Esophagus squamous epithelium (tissue), 5 donors: ENCODE measurements around the gene SPECC1L. TPM values are rescaled to one million over a fixed set of nuclear protein-coding genes. Genes with fewer than 3 reads are reported as not detected.
A peak's percentile ranks its signal among the peaks of the same experiment; 100 is the strongest.
"Not testable (repeated sequence)": the region's sequence is repeated elsewhere in the genome, so short reads cannot be mapped to it uniquely, and the experiment has no call there.

Source experiments
- DNase-seq: peaks from one replicate; lab custom pipeline; 2025; lab: John Stamatoyannopoulos, UW
- H3K27ac ChIP-seq, 4 donors: fragments of 200-600 bp; sonication (generic); one replicate each; pipeline ENCODE4 v1.5.1; 2016 to 2019; ENCODE audit warnings: mild to moderate bottlenecking in 1 of 4
- H3K27me3 ChIP-seq, 4 donors: fragments of 200-600 bp; sonication (generic); 1 replicate in 3 of 4; 2 replicates in 1 of 4; pipeline versions ENCODE4 v1.5.1 to v1.6.0; 2017 to 2021; ENCODE audit warnings: antibody characterized with exemption in 1 of 4
- H3K36me3 ChIP-seq, 3 donors: fragments of 200-600 bp; sonication (generic); one replicate each; pipeline ENCODE4 v1.5.1; 2016 to 2019
- H3K4me1 ChIP-seq, 3 donors: fragments of 200-600 bp; sonication (generic); one replicate each; pipeline ENCODE4 v1.5.1; 2017 to 2019
- H3K4me3 ChIP-seq, 4 donors: fragments of 200-600 bp; sonication (generic); 1 replicate in 3 of 4; 2 replicates in 1 of 4; pipeline ENCODE4 v1.5.1; 2016 to 2019; ENCODE audit warnings: mild to moderate bottlenecking in 2 of 4, moderate library complexity in 1 of 4
- H3K9me3 ChIP-seq, 3 donors: fragments of 200-600 bp; sonication (generic); one replicate each; pipeline ENCODE4 v1.5.1; 2016 to 2019
- POLR2A ChIP-seq, 4 donors: fragments of 450-650 bp; IDR thresholded peaks; one replicate each; pipeline ENCODE4 v1.6.1; 2017; ENCODE audit warnings: antibody characterized with exemption in 4 of 4, mild to moderate bottlenecking in 4 of 4, moderate library complexity in 3 of 4
- WGBS, 2 donors: methylation state at CpG; one replicate each; pipeline ENCODE4 v1.1.5; 2018; 5-methylcytosine and 5-hydroxymethylcytosine counted together
- intact Hi-C: fragments of 100-400 bp; cut with DNase I; formaldehyde crosslinking; loops from one replicate; pipeline ENCODE4 v1.15.0; 2022
- total RNA-seq, 4 donors: library from RNA; depleted of rRNA; stranded (reverse); fragments of >200 nt; gene quantifications; one replicate each; pipeline ENCODE4 v1.1.0, GENCODE V29; 2016
- TF ChIP-seq, protein P1 (sequence below), 6 experiments: fragments of 450-650 bp in 4 of 6; fragments of 200-600 bp in 2 of 6; sonication (generic) in 2 of 6; IDR thresholded peaks; one replicate each; pipeline ENCODE4 v1.5.1; 2016 to 2019; ENCODE audit warnings: antibody characterized with exemption in 6 of 6, mild to moderate bottlenecking in 4 of 6, moderate library complexity in 4 of 6
- donor health status: DM: yes; HTN: yes; CAD: no.

SPECC1L gene
- total RNA-seq, 4 donors from 2014 or later: 21.4 to 31.9 (median 27.7) TPM

DNA sequence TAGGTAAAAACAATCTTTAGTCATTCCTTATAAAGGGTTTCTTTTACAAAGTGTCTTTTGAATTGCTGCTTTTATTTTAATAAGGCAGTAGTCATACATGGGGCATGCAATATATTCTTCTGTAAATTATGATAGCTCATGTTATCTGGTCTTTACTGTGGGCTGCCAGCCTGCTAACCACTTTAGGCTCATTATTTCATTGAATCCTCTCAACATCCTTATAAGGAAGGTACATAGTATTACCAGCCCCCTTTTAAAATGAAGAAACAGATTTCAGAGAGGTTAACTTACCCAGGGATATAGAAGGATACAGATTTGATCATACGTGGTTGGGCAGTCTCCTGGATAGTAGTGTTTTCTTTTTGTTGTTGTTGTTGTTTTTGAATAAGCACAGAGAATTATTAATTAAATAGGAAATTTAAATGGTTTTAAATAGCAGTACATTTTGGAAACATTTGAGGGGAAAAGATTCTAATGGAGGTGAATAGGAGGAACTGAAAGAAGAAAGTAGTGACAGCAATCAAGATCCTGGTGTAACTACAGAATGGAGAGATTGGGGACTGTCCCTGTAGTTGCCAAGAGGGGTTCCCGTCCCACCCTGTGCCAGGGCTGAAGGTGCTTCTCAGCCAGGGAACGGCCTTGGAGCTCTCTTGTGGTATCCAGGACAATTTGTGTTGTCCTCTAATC is 21.0 kb downstream of the SPECC1L start:
- intact Hi-C loops: no loop called here
- Histone ChIP-seq H3K4me3 (no peak overlapping the region), H3K36me3 (no peaks in the 10 kb centered on the region), H3K27ac (peak overlapping the region in 3 of 4 donors; percentile 59 to 79 (median 67)), H3K9me3 (no peaks in the 10 kb centered on the region), H3K4me1 (peaks cover 4 to 76% (median 22%) of the 10 kb centered on the region in 3 donors), H3K27me3 (no peaks in the 10 kb centered on the region)
- TF ChIP-seq, protein P1, sequence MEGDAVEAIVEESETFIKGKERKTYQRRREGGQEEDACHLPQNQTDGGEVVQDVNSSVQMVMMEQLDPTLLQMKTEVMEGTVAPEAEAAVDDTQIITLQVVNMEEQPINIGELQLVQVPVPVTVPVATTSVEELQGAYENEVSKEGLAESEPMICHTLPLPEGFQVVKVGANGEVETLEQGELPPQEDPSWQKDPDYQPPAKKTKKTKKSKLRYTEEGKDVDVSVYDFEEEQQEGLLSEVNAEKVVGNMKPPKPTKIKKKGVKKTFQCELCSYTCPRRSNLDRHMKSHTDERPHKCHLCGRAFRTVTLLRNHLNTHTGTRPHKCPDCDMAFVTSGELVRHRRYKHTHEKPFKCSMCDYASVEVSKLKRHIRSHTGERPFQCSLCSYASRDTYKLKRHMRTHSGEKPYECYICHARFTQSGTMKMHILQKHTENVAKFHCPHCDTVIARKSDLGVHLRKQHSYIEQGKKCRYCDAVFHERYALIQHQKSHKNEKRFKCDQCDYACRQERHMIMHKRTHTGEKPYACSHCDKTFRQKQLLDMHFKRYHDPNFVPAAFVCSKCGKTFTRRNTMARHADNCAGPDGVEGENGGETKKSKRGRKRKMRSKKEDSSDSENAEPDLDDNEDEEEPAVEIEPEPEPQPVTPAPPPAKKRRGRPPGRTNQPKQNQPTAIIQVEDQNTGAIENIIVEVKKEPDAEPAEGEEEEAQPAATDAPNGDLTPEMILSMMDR (IDR thresholded peaks at IDR 0.05): no peak
- TF ChIP-seq POLR2A (IDR thresholded peaks at IDR 0.05): no peak
- no peak for DNase-seq
- 70 to 75% methylated on average over 3 of the region's 3 CpGs for WGBS, 2 donors

DNA sequence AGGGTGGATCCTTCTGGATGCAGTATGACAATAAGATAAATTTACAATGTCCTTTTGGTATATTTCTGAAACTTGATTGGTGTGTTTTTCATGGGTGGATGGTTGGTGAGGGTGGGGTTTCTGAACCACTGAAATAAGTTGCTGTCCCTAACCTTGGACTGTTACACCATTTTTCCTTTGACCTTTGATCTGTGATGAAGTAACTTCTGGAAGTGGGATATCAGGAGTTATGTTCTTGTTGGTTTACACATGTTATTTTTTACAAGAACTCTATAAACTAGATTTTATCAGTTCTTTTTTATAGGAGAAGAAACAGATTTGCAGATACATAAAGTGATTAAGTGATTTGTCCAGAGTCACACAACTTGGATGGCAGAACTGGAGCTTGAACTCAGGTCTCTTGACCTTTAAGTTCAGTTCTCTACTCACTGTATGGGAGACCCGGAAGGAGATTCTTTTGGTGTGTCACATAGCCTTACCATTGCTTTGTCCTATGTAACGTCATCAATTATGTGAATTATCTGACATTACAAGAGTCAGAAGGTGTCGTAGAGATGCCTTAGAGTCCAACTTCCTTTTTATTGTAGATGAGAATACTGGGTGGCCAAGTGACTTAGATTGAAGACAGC is 21.7 kb downstream of the SPECC1L start:
- DNase-seq, H3K27me3 ChIP-seq, H3K36me3 ChIP-seq, intact Hi-C loops, H3K9me3 ChIP-seq, H3K4me3 ChIP-seq: not testable (repeated sequence)
- H3K4me1 ChIP-seq: peaks cover 4 to 71% (median 22%) of the 10 kb centered on the region in 3 donors
- WGBS, 2 donors: 79% methylated on average over 2 of the region's 3 CpGs; no CpG with 5 or more reads in 1 of the 2 donors
- peak overlapping the region in 2 of 4 donors; percentile 59 to 79 for H3K27ac ChIP-seq

DNA sequence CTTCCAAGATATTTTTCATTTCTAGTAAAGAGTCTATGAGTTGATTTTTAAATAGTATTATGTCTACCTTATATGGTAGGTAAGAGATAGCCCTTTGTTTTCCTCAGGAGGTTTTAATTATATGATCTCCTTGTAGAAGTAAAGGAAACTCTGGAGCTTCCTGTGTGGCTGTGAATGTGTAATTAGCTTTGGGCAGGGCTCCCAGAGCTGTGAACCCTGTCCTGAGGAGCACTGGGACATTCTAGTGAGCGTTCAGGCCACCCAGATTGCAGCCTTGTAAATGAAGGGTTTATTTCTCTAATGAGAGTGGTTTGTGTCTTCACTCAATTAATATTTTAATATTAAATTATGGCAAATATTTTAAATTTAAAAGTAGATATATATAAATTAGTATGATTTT is 24.3 kb downstream of the SPECC1L start:
- H3K27me3 ChIP-seq, H3K27ac ChIP-seq, DNase-seq, intact Hi-C loops, H3K4me3 ChIP-seq, H3K9me3 ChIP-seq, H3K36me3 ChIP-seq: not testable (repeated sequence)
- WGBS, 2 donors: 67% methylated on average over 1 of the region's 1 CpG; no CpG with 5 or more reads in 1 of the 2 donors
- peaks cover 4 to 54% (median 14%) of the 10 kb centered on the region in 3 donors for H3K4me1 ChIP-seq

DNA sequence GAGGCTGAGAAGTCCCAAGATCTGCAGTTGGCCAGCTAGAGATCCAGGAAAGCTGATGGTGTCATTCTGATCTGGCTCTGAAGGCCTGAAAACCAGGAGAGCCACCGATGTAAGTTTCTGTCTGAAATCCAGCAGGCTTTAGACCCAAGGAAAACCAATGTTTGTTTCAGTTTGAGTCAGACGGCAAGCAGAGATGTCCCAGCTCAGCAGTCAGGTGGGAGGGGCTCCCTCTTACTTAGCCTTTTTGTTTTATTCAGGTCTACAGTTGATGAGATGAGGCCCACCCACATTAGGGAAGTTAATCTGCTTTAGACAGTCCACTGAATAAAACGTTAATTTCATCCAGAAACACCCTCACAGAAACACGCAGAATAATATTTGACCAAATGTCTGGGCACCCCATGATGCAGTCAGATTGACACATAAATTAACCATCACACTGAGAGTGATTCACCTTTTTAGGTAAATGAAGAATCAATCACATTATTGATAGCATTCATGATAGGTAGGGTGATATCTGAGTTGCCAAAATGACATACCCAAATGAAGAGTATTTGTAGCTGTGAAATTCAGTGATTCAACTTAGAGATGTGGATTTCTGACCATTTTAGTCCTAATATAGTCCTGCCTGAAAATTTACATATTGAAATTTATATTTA is 28.0 kb downstream of the SPECC1L start:
- H3K9me3 ChIP-seq, DNase-seq, intact Hi-C loops, H3K4me3 ChIP-seq, H3K36me3 ChIP-seq, H3K27me3 ChIP-seq: not testable (repeated sequence)
- 48 to 66% methylated on average over 4 of the region's 4 CpGs for WGBS, 2 donors
- Histone ChIP-seq H3K4me1 (peaks cover 19 to 55% (median 22%) of the 10 kb centered on the region in 3 donors), H3K27ac (peak overlapping the region in 1 of 4 donors; percentile 21)

DNA sequence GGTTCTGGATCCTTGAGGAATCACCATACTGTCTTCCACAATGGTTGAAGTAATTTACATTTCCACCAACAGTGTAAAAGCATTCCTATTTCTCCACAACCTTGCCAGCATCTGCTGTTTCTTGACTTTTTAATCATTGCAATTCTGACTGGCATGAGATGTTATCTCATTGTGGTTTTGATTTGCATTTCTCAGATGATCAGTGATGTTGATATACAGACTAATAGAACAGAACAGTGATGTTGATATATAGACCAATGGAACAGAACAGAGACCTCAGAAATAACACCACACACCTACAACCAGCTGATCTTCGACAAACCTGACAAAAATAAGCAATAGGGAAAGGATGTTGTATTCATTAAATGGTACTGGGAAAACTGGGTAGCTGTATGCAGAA is 29.9 kb downstream of the SPECC1L start:
- H3K36me3 ChIP-seq, H3K27me3 ChIP-seq, H3K4me3 ChIP-seq, DNase-seq, H3K9me3 ChIP-seq, intact Hi-C loops, H3K27ac ChIP-seq: not testable (repeated sequence)
- peaks cover 32 to 68% (median 36%) of the 10 kb centered on the region in 3 donors for H3K4me1 ChIP-seq
- 86 to 93% methylated on average over 1 of the region's 1 CpG for WGBS, 2 donors

DNA sequence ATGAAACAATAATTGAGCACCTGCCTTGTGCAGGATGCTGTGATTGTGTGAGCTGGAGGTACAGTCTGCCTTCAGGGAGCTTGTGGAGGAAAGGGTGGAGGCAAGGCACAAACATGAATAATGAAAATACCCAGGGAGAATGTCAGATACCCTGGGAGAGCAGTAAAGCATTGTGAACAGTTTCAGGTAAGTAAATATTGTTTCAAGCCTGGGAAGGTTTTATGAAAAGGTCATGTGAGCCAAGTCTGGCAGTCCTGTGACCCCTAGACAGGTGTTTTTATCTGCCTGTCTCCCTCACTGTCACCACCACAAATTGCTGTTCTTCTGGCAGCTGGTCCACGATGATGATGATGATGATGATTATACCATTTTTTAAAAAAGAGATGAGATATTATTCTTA is 32.0 kb downstream of the SPECC1L start:
- intact Hi-C loops: no loop called here
- TF ChIP-seq, protein P1 (IDR thresholded peaks at IDR 0.05): no peak
- no peak for TF ChIP-seq POLR2A (IDR thresholded peaks at IDR 0.05)

DNA sequence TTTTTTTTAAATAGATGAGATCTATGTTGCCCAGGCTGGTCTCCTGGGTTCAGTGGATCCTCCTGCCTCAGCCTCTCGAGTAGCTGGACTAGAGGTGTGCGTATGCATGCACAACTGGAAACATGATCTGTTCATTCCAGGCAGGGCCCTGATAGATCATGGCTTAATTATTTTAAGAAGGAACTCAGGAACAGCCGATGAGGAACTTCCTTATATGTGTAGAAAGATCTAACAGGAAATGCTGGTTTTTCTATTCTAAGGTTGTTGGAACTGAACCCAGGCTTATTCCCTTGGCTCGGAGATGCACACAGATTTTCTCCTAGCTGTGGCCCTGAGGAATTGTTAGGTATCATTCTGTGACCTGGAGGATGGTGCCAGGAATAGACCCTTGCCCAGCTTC is 32.4 kb downstream of the SPECC1L start:
- WGBS, 2 donors: 6 to 28% methylated on average over 4 of the region's 4 CpGs
- intact Hi-C loops: no loop called here
- DNase-seq: no peak
- H3K36me3 ChIP-seq: peaks cover 0 to 6% (median 0%) of the 10 kb centered on the region in 3 donors
- no peaks in the 10 kb centered on the region for H3K27me3 ChIP-seq
- peaks cover 32 to 83% (median 36%) of the 10 kb centered on the region in 3 donors for H3K4me1 ChIP-seq
- no peak overlapping the region for H3K4me3 ChIP-seq
- H3K9me3 ChIP-seq: no peaks in the 10 kb centered on the region
- TF ChIP-seq, protein P1 (IDR thresholded peaks at IDR 0.05): no peak
- no peak for TF ChIP-seq POLR2A (IDR thresholded peaks at IDR 0.05)
- H3K27ac ChIP-seq: peak overlapping the region; percentile 64 to 86 (median 78)

More for the DNA sequence above, 32.0 kb downstream of the SPECC1L start:
- no peak overlapping the region for H3K4me3 ChIP-seq
- peaks cover 32 to 81% (median 36%) of the 10 kb centered on the region in 3 donors for H3K4me1 ChIP-seq
- H3K27me3 ChIP-seq: no peaks in the 10 kb centered on the region
- H3K36me3 ChIP-seq: peaks cover 0 to 6% (median 0%) of the 10 kb centered on the region in 3 donors
- 25 to 53% methylated on average over 1 of the region's 1 CpG for WGBS, 2 donors
- H3K27ac ChIP-seq: peak overlapping the region; percentile 64 to 86 (median 78)
- H3K9me3 ChIP-seq: no peaks in the 10 kb centered on the region
- DNase-seq: no peak
